ENCODE results near the gene BIN1. TPM values are rescaled to one million over a fixed set of nuclear protein-coding genes. Genes with fewer than 3 reads are reported as not detected.

Gene BIN1
- total RNA-seq, 3 donors from 2014 or later = 30.3 to 34.6 (median 32.7) TPM

GRCh38 chr2:127092901-127093516 is 13.9 kb downstream of the BIN1 start:
- H3K4me3 Mint-ChIP-seq = no peak overlapping the region
- DNase-seq = no peak
- H3K4me1 Mint-ChIP-seq (ENCODE audit: low read depth) = no peaks in the 10 kb centered on the region

DNA sequence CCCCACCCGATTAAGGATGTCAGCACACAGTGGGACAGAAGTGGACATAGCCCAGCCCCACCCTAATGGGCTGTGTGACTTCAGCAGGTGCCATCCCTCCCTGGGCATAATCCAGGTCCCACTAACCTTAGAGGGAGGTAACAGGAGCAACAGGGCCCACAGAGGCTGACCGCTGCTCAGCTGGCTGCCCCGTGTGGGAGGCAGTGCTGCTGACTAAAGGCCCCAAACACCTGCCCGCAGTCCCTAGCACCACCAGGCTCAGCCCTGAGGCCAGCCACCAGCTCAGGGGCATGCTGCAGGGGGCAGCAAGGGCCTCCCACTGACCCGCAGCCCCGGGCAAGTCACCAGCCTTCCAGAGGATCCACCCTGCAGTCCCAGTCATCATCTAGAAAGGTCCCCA is 14.6 kb downstream of the BIN1 start:
- Mint-ChIP-seq H3K4me1 (ENCODE audit: low read depth) (no peaks in the 10 kb centered on the region), H3K36me3 (ENCODE audit: insufficient read depth) (no peaks in the 10 kb centered on the region), H3K9me3 (no peaks in the 10 kb centered on the region), H3K27me3 (ENCODE audit: low read depth) (peaks cover 2% of the 10 kb centered on the region), H3K4me3 (no peak overlapping the region)
- ATAC-seq (no peak), DNase-seq (no peak)

More at GRCh38 chr2:127092901-127093516, 13.9 kb downstream of the BIN1 start:
- Mint-ChIP-seq H3K36me3 (ENCODE audit: insufficient read depth) (no peaks in the 10 kb centered on the region), H3K9me3 (no peaks in the 10 kb centered on the region), H3K27me3 (ENCODE audit: low read depth) (peaks cover 2% of the 10 kb centered on the region)
- ATAC-seq = no peak

DNA sequence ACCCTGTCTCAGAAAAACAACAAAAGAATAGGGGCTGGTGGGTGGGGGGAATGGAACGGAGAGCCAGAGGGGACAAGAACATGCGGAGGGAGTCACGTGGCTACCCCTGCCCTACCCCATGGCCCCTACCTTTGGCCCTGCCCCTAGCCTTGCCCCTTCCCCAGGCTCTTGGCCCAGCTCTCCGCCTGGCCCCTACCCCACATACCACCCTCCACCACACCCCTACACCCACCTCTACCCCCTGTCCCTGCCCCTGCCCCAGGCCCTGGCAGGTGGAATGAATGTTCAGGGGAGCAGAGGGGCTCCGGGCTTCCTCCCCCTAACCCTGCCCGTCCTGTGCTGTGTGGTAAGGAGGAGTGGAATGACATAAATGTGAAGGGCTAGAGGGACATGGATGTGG is 15.1 kb downstream of the BIN1 start:
- H3K4me3 Mint-ChIP-seq = no peak overlapping the region

GRCh38 chr2:127091148-127091547 is 15.8 kb downstream of the BIN1 start:
- H3K4me1 Mint-ChIP-seq (ENCODE audit: low read depth) = peaks cover 5% of the 10 kb centered on the region
- no peak for DNase-seq
- peaks cover 2% of the 10 kb centered on the region for H3K27me3 Mint-ChIP-seq (ENCODE audit: low read depth)
- no peak for ATAC-seq
- no peaks in the 10 kb centered on the region for H3K36me3 Mint-ChIP-seq (ENCODE audit: insufficient read depth)
- H3K9me3 Mint-ChIP-seq = no peaks in the 10 kb centered on the region
- no peak overlapping the region for H3K4me3 Mint-ChIP-seq

More for the DNA sequence above, 15.1 kb downstream of the BIN1 start:
- Mint-ChIP-seq H3K27me3 (ENCODE audit: low read depth) (peaks cover 2% of the 10 kb centered on the region), H3K4me1 (ENCODE audit: low read depth) (peaks cover under 1% of the 10 kb centered on the region), H3K9me3 (no peaks in the 10 kb centered on the region), H3K36me3 (ENCODE audit: insufficient read depth) (no peaks in the 10 kb centered on the region)
- DNase-seq (no peak), ATAC-seq (no peak)

- DNase-seq = no peak
- no peak overlapping the region for H3K4me3 Mint-ChIP-seq
- no peaks in the 10 kb centered on the region for H3K36me3 Mint-ChIP-seq (ENCODE audit: insufficient read depth)
- peaks cover 2% of the 10 kb centered on the region for H3K27me3 Mint-ChIP-seq (ENCODE audit: low read depth)
- H3K4me1 Mint-ChIP-seq (ENCODE audit: low read depth) = peaks cover 10% of the 10 kb centered on the region
- no peaks in the 10 kb centered on the region for H3K9me3 Mint-ChIP-seq
- ATAC-seq = no peak
Measured at GRCh38 chr2:127090281-127091120, 16.5 kb downstream of the BIN1 start.

GRCh38 chr2:127089478-127090235 is 17.3 kb downstream of the BIN1 start:
- H3K4me1 Mint-ChIP-seq (ENCODE audit: low read depth) = peaks cover 17% of the 10 kb centered on the region
- no peak overlapping the region for H3K4me3 Mint-ChIP-seq
- peaks cover 2% of the 10 kb centered on the region for H3K27me3 Mint-ChIP-seq (ENCODE audit: low read depth)
- no peak for DNase-seq
- no peak for ATAC-seq
- H3K9me3 Mint-ChIP-seq = no peaks in the 10 kb centered on the region
- H3K36me3 Mint-ChIP-seq (ENCODE audit: insufficient read depth) = no peaks in the 10 kb centered on the region

DNA sequence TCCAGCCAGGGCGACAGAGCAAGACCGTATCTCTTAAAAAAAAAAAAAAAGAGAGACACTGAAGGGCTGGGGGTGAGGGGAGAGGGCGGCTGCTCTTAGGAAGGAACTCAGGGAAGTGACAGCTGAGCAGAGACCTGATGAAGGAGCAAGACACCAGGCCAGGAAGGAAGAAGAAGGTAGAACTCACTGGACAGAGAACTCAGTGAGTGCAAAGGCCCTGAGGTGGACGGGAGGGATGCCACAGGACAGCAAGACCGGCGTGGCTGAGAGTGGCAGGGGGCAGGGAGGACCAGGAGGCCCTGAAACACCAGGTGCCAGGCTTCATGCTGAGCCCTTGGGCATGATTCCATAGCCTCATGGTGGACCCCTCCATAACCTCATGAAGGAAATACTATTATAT is 18.2 kb downstream of the BIN1 start:
- DNase-seq = no peak
- Mint-ChIP-seq H3K9me3 (no peaks in the 10 kb centered on the region), H3K4me3 (no peak overlapping the region), H3K4me1 (ENCODE audit: low read depth) (peaks cover 27% of the 10 kb centered on the region), H3K27me3 (ENCODE audit: low read depth) (peaks cover 2% of the 10 kb centered on the region), H3K36me3 (ENCODE audit: insufficient read depth) (no peaks in the 10 kb centered on the region)
- ATAC-seq = no peak

DNA sequence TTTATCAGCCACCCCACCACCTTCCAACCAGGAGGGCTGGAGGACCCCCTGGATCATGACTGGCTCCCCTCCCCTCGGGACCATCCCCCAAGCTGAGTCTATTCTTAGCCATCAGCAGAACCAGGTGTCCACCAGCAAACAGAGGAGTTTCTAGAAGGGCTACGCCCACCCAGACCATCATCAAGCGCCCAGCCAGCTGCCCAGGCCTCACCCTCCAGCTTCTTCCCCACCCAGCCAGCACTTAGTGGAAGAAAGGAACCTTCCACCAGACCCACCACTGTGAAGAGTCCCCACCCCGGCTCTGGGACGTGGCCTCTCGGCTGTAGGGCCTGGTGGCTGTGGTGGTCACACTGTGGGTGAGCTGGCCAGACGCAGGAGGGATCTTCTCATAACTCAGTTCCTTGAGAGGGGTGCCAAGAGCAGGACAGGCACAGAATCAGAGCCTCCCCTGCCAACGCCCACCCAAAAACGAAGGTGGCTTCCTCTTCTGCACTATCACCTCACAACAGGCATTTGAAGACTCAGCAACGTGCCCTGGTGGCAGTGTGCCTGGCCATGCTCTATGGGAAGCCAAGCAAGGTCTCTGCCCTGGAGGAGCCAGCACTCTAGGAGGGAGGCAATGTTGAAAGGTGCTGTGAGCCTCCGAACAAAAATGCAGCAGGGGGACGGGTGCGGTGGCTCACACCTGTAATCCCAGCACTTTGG is 19.0 kb downstream of the BIN1 start:
- H3K4me1 Mint-ChIP-seq (ENCODE audit: low read depth) = peaks cover 34% of the 10 kb centered on the region
- no peaks in the 10 kb centered on the region for H3K36me3 Mint-ChIP-seq (ENCODE audit: insufficient read depth)
- no peak overlapping the region for H3K4me3 Mint-ChIP-seq
- no peaks in the 10 kb centered on the region for H3K9me3 Mint-ChIP-seq
- no peak for DNase-seq
- no peak for ATAC-seq
- H3K27me3 Mint-ChIP-seq (ENCODE audit: low read depth) = peaks cover 2% of the 10 kb centered on the region

GRCh38 chr2:127086990-127087790 is 19.8 kb downstream of the BIN1 start:
- Mint-ChIP-seq H3K4me1 (ENCODE audit: low read depth) (peaks cover 42% of the 10 kb centered on the region), H3K4me3 (no peak overlapping the region)

GRCh38 chr2:127085317-127085681 is 21.7 kb downstream of the BIN1 start:
- Mint-ChIP-seq H3K4me3 (peak overlapping the region; percentile 6), H3K36me3 (ENCODE audit: insufficient read depth) (no peaks in the 10 kb centered on the region), H3K9me3 (no peaks in the 10 kb centered on the region), H3K4me1 (ENCODE audit: low read depth) (peaks cover 54% of the 10 kb centered on the region), H3K27me3 (ENCODE audit: low read depth) (peaks cover 2% of the 10 kb centered on the region)
- ATAC-seq = no peak
- DNase-seq = peak; percentile 29

More at GRCh38 chr2:127086990-127087790, 19.8 kb downstream of the BIN1 start:
- H3K9me3 Mint-ChIP-seq = no peaks in the 10 kb centered on the region
- ATAC-seq = no peak
- no peak for DNase-seq
- peaks cover 2% of the 10 kb centered on the region for H3K27me3 Mint-ChIP-seq (ENCODE audit: low read depth)
- no peaks in the 10 kb centered on the region for H3K36me3 Mint-ChIP-seq (ENCODE audit: insufficient read depth)

- H3K9me3 Mint-ChIP-seq = no peaks in the 10 kb centered on the region
- peaks cover 2% of the 10 kb centered on the region for H3K27me3 Mint-ChIP-seq (ENCODE audit: low read depth)
- H3K4me1 Mint-ChIP-seq (ENCODE audit: low read depth) = peaks cover 59% of the 10 kb centered on the region
- no peaks in the 10 kb centered on the region for H3K36me3 Mint-ChIP-seq (ENCODE audit: insufficient read depth)
- peak; percentile 19 for DNase-seq
- ATAC-seq = peak; percentile 16
- H3K4me3 Mint-ChIP-seq = no peak overlapping the region
Measured at GRCh38 chr2:127084611-127085316, 22.2 kb downstream of the BIN1 start.

- no peaks in the 10 kb centered on the region for H3K9me3 Mint-ChIP-seq
- ATAC-seq (no peak), DNase-seq (no peak)
- H3K4me1 Mint-ChIP-seq (ENCODE audit: low read depth) = peaks cover 67% of the 10 kb centered on the region
- no peaks in the 10 kb centered on the region for H3K36me3 Mint-ChIP-seq (ENCODE audit: insufficient read depth)
- no peak overlapping the region for H3K4me3 Mint-ChIP-seq
- peaks cover 2% of the 10 kb centered on the region for H3K27me3 Mint-ChIP-seq (ENCODE audit: low read depth)
Measured at GRCh38 chr2:127083819-127084503, 23.0 kb downstream of the BIN1 start.

Data from activated T-cell treated with anti-CD3 and anti-CD28 coated beads, Interleukin-2, amount 50 U/mL, for 4 hours (primary cell).